IPS-15b (cell line): ENCODE measurements around the gene UBE2I.

Experiments
- H3K27me3 ChIP-seq: one replicate; pipeline ENCODE4 v1.6.1; 2013; ENCODE audit warnings: low read length; ENCODE audit not compliant: control insufficient read depth, insufficient read depth
- H3K36me3 ChIP-seq: one replicate; pipeline ENCODE4 v1.6.1; 2013; ENCODE audit warnings: low read length; ENCODE audit not compliant: control insufficient read depth, insufficient read depth
- H3K4me1 ChIP-seq: one replicate; pipeline ENCODE4 v1.6.1; 2013; ENCODE audit warnings: mild to moderate bottlenecking, low read length; ENCODE audit not compliant: control insufficient read depth, insufficient read depth
- H3K4me3 ChIP-seq: one replicate; pipeline ENCODE4 v1.5.1; 2013; ENCODE audit warnings: low read depth, low read length
- H3K9ac ChIP-seq: one replicate; pipeline ENCODE4 v1.6.1; 2013; ENCODE audit warnings: low read depth, mild to moderate bottlenecking, low read length
- H3K9me3 ChIP-seq: one replicate; pipeline ENCODE4 v1.6.1; 2013; ENCODE audit warnings: mild to moderate bottlenecking, low read length; ENCODE audit not compliant: control insufficient read depth, insufficient read depth

UBE2I gene

GRCh38 chr16:1336619-1337018, 27.2 kb downstream of the UBE2I start:
- H3K4me3 ChIP-seq = no peak overlapping the region
- no peaks in the 10 kb centered on the region for H3K9me3 ChIP-seq
- H3K27me3 ChIP-seq = peaks cover 35% of the 10 kb centered on the region
- no peak overlapping the region for H3K9ac ChIP-seq
- no peaks in the 10 kb centered on the region for H3K36me3 ChIP-seq
- H3K4me1 ChIP-seq = no peaks in the 10 kb centered on the region

- Histone ChIP-seq H3K9ac (no peak overlapping the region), H3K4me1 (no peaks in the 10 kb centered on the region), H3K36me3 (no peaks in the 10 kb centered on the region), H3K9me3 (no peaks in the 10 kb centered on the region), H3K27me3 (peaks cover 36% of the 10 kb centered on the region), H3K4me3 (no peak overlapping the region)
These were observed 28.1 kb downstream of the UBE2I start for GRCh38 chr16:1337486-1337885.

- Histone ChIP-seq H3K36me3 (no peaks in the 10 kb centered on the region), H3K4me3 (no peak overlapping the region), H3K9me3 (no peaks in the 10 kb centered on the region), H3K9ac (no peak overlapping the region), H3K27me3 (peaks cover 30% of the 10 kb centered on the region), H3K4me1 (no peaks in the 10 kb centered on the region)
These were observed 28.8 kb downstream of the UBE2I start for GRCh38 chr16:1338119-1338730.

- Histone ChIP-seq H3K27me3 (peaks cover 27% of the 10 kb centered on the region), H3K9ac (no peak overlapping the region), H3K4me1 (no peaks in the 10 kb centered on the region), H3K4me3 (no peak overlapping the region), H3K36me3 (no peaks in the 10 kb centered on the region), H3K9me3 (no peaks in the 10 kb centered on the region)
These were observed 29.6 kb downstream of the UBE2I start for GRCh38 chr16:1338855-1339675.

GRCh38 chr16:1340730-1341494, 31.5 kb downstream of the UBE2I start:
- Histone ChIP-seq H3K4me1 (no peaks in the 10 kb centered on the region), H3K4me3 (no peak overlapping the region), H3K36me3 (no peaks in the 10 kb centered on the region), H3K27me3 (peaks cover 10% of the 10 kb centered on the region), H3K9ac (no peak overlapping the region), H3K9me3 (no peaks in the 10 kb centered on the region)

GRCh38 chr16:1341495-1342420, 32.3 kb downstream of the UBE2I start:
- Histone ChIP-seq H3K4me3 (no peak overlapping the region), H3K27me3 (peaks cover 5% of the 10 kb centered on the region), H3K4me1 (no peaks in the 10 kb centered on the region), H3K36me3 (no peaks in the 10 kb centered on the region), H3K9me3 (no peaks in the 10 kb centered on the region), H3K9ac (no peak overlapping the region)

GRCh38 chr16:1342526-1343427, 33.3 kb downstream of the UBE2I start:
- H3K9me3 ChIP-seq = no peaks in the 10 kb centered on the region
- peaks cover under 1% of the 10 kb centered on the region for H3K36me3 ChIP-seq
- peak overlapping the region; percentile 53 for H3K4me3 ChIP-seq
- H3K9ac ChIP-seq = no peak overlapping the region
- H3K4me1 ChIP-seq = no peaks in the 10 kb centered on the region
- H3K27me3 ChIP-seq = peaks cover 5% of the 10 kb centered on the region

GRCh38 chr16:1343428-1344242, 34.2 kb downstream of the UBE2I start:
- peaks cover 5% of the 10 kb centered on the region for H3K27me3 ChIP-seq
- no peaks in the 10 kb centered on the region for H3K9me3 ChIP-seq
- peak overlapping the region; percentile 53 for H3K4me3 ChIP-seq
- H3K4me1 ChIP-seq = no peaks in the 10 kb centered on the region
- H3K9ac ChIP-seq = no peak overlapping the region
- H3K36me3 ChIP-seq = peaks cover 7% of the 10 kb centered on the region

- H3K4me1 ChIP-seq = no peaks in the 10 kb centered on the region
- no peak overlapping the region for H3K4me3 ChIP-seq
- H3K9ac ChIP-seq = no peak overlapping the region
- no peaks in the 10 kb centered on the region for H3K9me3 ChIP-seq
- H3K36me3 ChIP-seq = peaks cover 15% of the 10 kb centered on the region
- H3K27me3 ChIP-seq = peaks cover 5% of the 10 kb centered on the region
These were observed 35.1 kb downstream of the UBE2I start for GRCh38 chr16:1344499-1344898.

- Histone ChIP-seq H3K4me3 (no peak overlapping the region), H3K36me3 (peaks cover 16% of the 10 kb centered on the region), H3K9ac (no peak overlapping the region), H3K9me3 (no peaks in the 10 kb centered on the region), H3K27me3 (peaks cover 5% of the 10 kb centered on the region), H3K4me1 (no peaks in the 10 kb centered on the region)
These were observed 35.7 kb downstream of the UBE2I start for GRCh38 chr16:1345087-1345486.
